Gastroesophageal sphincter (tissue), 4 donors: Measurements from ENCODE around the gene ABCA1. TPM values are rescaled to one million over a fixed set of nuclear protein-coding genes. Genes with fewer than 3 reads are reported as not detected.
A peak's percentile ranks its signal among the peaks of the same experiment; 100 is the strongest.

Source experiments
- ATAC-seq: fragments of 150-250 bp; one replicate; pipeline ENCODE4 v1.9.1; 2016; ENCODE audit warnings: mild to moderate bottlenecking, moderate library complexity
- H3K27ac ChIP-seq, 4 donors: fragments of 200-600 bp; sonication (generic) in 3 of 4; 1 replicate in 3 of 4; 2 replicates in 1 of 4; pipeline ENCODE4 v1.5.1; 2016 to 2019
- H3K27me3 ChIP-seq: fragments of 200-600 bp; sonication (generic); one replicate; pipeline ENCODE4 v1.5.1; 2019
- H3K36me3 ChIP-seq, 2 donors: fragments of 200-600 bp; sonication (generic); one replicate each; pipeline ENCODE4 v1.5.1; 2019; ENCODE audit warnings: control low read depth in 1 of 2
- H3K4me1 ChIP-seq, 3 donors: fragments of 200-600 bp; sonication (generic); 1 replicate in 2 of 3; 2 replicates in 1 of 3; pipeline ENCODE4 v1.5.1; 2016 to 2019; ENCODE audit warnings: control low read depth in 2 of 3
- H3K4me3 ChIP-seq, 2 donors: fragments of 200-600 bp; sonication (generic); one replicate each; pipeline ENCODE4 v1.5.1; 2019; ENCODE audit warnings: mild to moderate bottlenecking in 1 of 2, moderate library complexity in 1 of 2
- H3K9me3 ChIP-seq, 3 donors: fragments of 200-600 bp; sonication (generic); one replicate each; pipeline ENCODE4 v1.5.1; 2017 to 2019; ENCODE audit warnings: control low read depth in 2 of 3
- CTCF ChIP-seq, 4 experiments: fragments of 200-600 bp in 2 of 4; fragments of 450-650 bp in 2 of 4; sonication (generic) in 1 of 4; IDR thresholded peaks; one replicate each; pipeline ENCODE4 v1.5.1; 2017 to 2019; ENCODE audit warnings: antibody characterized with exemption in 4 of 4, mild to moderate bottlenecking in 2 of 4, moderate library complexity in 2 of 4
- EP300 ChIP-seq: sonication (generic); formaldehyde crosslinking; IDR thresholded peaks from one replicate; pipeline ENCODE4 v1.6.1; 2017; ENCODE audit warnings: antibody characterized with exemption, mild to moderate bottlenecking
- POLR2A ChIP-seq, 2 donors: fragments of 450-650 bp; IDR thresholded peaks; one replicate each; pipeline ENCODE4 v1.6.1; 2017; ENCODE audit warnings: antibody characterized with exemption in 2 of 2, mild to moderate bottlenecking in 2 of 2, moderate library complexity in 1 of 2
- POLR2AphosphoS5 ChIP-seq: sonication (generic); formaldehyde crosslinking; IDR thresholded peaks from one replicate; pipeline ENCODE4 v1.6.1; 2017; ENCODE audit warnings: antibody characterized with exemption
- WGBS, 2 donors: methylation state at CpG; one replicate each; pipeline ENCODE4 v1.1.5; 2018; ENCODE audit warnings: low coverage in 1 of 2; 5-methylcytosine and 5-hydroxymethylcytosine counted together
- total RNA-seq, 4 donors: library from RNA; depleted of rRNA; stranded (reverse); fragments of >200 nt; gene quantifications; one replicate each; pipeline ENCODE4 v1.1.0, GENCODE V29; 2016

ABCA1 gene
- total RNA-seq, 4 donors from 2014 or later, result 46.2 to 91.5 (median 64.9) TPM

- WGBS, 2 donors, result 2 to 5% methylated on average over 9 to 24 of the region's 50 CpGs
- Histone ChIP-seq H3K4me3 (peak overlapping the region; percentile 56 to 65), H3K36me3 (no peaks in the 10 kb centered on the region), H3K27ac (peak overlapping the region; percentile 79 to 96 (median 92)), H3K9me3 (no peaks in the 10 kb centered on the region), H3K27me3 (no peaks in the 10 kb centered on the region), H3K4me1 (peaks cover 7 to 38% (median 19%) of the 10 kb centered on the region in 3 donors)
- TF ChIP-seq POLR2AphosphoS5 (peak; percentile 96), CTCF (IDR thresholded peaks at IDR 0.05) (no peak), POLR2A (IDR thresholded peaks at IDR 0.05) (no peak), EP300 (no peak)
- peak; percentile 92 for ATAC-seq
Measured at GRCh38 chr9:104968025-104968982, 40.3 kb upstream of the ABCA1 start.

- no peak overlapping the region for H3K4me3 ChIP-seq
- ATAC-seq, result no peak
- peaks cover 0 to 7% (median 0%) of the 10 kb centered on the region in 3 donors for H3K4me1 ChIP-seq
- H3K27ac ChIP-seq, result no peak overlapping the region
- no peaks in the 10 kb centered on the region for H3K27me3 ChIP-seq
- TF ChIP-seq EP300 (no peak), CTCF (IDR thresholded peaks at IDR 0.05) (no peak), POLR2A (IDR thresholded peaks at IDR 0.05) (no peak), POLR2AphosphoS5 (no peak)
- no peaks in the 10 kb centered on the region for H3K36me3 ChIP-seq
- WGBS, 2 donors, result 87 to 91% methylated on average over 5 to 6 of the region's 6 CpGs
- no peaks in the 10 kb centered on the region for H3K9me3 ChIP-seq
Measured at GRCh38 chr9:104963076-104963475, 35.1 kb upstream of the ABCA1 start.

GRCh38 chr9:104961701-104962359 is 33.9 kb upstream of the ABCA1 start:
- Histone ChIP-seq H3K4me3 (no peak overlapping the region), H3K36me3 (no peaks in the 10 kb centered on the region), H3K9me3 (no peaks in the 10 kb centered on the region), H3K4me1 (no peaks in the 10 kb centered on the region), H3K27ac (no peak overlapping the region), H3K27me3 (no peaks in the 10 kb centered on the region)
- TF ChIP-seq POLR2A (IDR thresholded peaks at IDR 0.05) (no peak), EP300 (no peak)
- ATAC-seq, result no peak
- 72 to 88% methylated on average over 3 to 4 of the region's 6 CpGs for WGBS, 2 donors

GRCh38 chr9:104961238-104961637 is 33.3 kb upstream of the ABCA1 start:
- Histone ChIP-seq H3K9me3 (no peaks in the 10 kb centered on the region), H3K4me3 (no peak overlapping the region), H3K27ac (no peak overlapping the region), H3K4me1 (no peaks in the 10 kb centered on the region), H3K27me3 (no peaks in the 10 kb centered on the region), H3K36me3 (no peaks in the 10 kb centered on the region)
- TF ChIP-seq EP300, result no peak
- TF ChIP-seq CTCF (IDR thresholded peaks at IDR 0.05), result no peak
- TF ChIP-seq POLR2AphosphoS5, result no peak
- no peak for TF ChIP-seq POLR2A (IDR thresholded peaks at IDR 0.05)
- no peak for ATAC-seq
- 76 to 93% methylated on average over 3 to 5 of the region's 5 CpGs for WGBS, 2 donors

GRCh38 chr9:104960662-104961061 is 32.7 kb upstream of the ABCA1 start:
- H3K36me3 ChIP-seq, result no peaks in the 10 kb centered on the region
- no peak for ATAC-seq
- no peaks in the 10 kb centered on the region for H3K27me3 ChIP-seq
- no peak overlapping the region for H3K4me3 ChIP-seq
- H3K4me1 ChIP-seq, result no peaks in the 10 kb centered on the region
- WGBS, 2 donors, result 14% methylated on average over 2 of the region's 2 CpGs; no CpG with 5 or more reads in 1 of the 2 donors
- TF ChIP-seq POLR2AphosphoS5 (no peak), CTCF (IDR thresholded peaks at IDR 0.05) (no peak), POLR2A (IDR thresholded peaks at IDR 0.05) (no peak), EP300 (no peak)
- H3K27ac ChIP-seq, result no peak overlapping the region
- H3K9me3 ChIP-seq, result no peaks in the 10 kb centered on the region
